ENCODE results near the gene U2SURP. TPM values are rescaled to one million over a fixed set of nuclear protein-coding genes. Genes with fewer than 3 reads are reported as not detected.

Gene U2SURP
- total and polyA plus RNA-seq, 10 of the 15 experiments (the other 5 are each of a cell fraction or from before 2014, with no cell fraction given) = 76.3 to 277 (median 150) TPM

GRCh38 chr3:142998439-142998838 is 2.9 kb upstream of the U2SURP start (continued):
- no peak for TF ChIP-seq ZBTB4 (CRISPR knock-in tag; IDR thresholded peaks at IDR 0.05)

- WGBS (ENCODE audit: insufficient coverage, insufficient replicate concordance, low lambda C conversion rate, missing lambda C conversion rate) = 81% methylated on average over 3 of the region's 4 CpGs
- Histone ChIP-seq H3K27ac (ENCODE audit: control insufficient read depth, insufficient read depth) (no peak overlapping the region), H3K27me3 (replicated peaks in 1 of 2; ENCODE audit: control insufficient read depth in 2 of 2, insufficient read depth in 2 of 2, low read length in 1 of 2) (no peaks in the 10 kb centered on the region), H3K36me3 (ENCODE audit: control insufficient read depth in 2 of 2, insufficient read depth in 2 of 2, low read length in 1 of 2) (no peaks in the 10 kb centered on the region), H3K9me3 (replicated peaks; ENCODE audit: control insufficient read depth, insufficient read depth, low read length) (no peaks in the 10 kb centered on the region), H2AFZ (ENCODE audit: control insufficient read depth, low read depth, low read length) (no peak overlapping the region), H3K4me3 (0 out of 2 replicates have a peak overlapping the region, but pooled peaks have one; percentile 88), H3K4me2 (ENCODE audit: control insufficient read depth, insufficient read depth) (peak overlapping the region; percentile 93), H3K79me2 (ENCODE audit: control insufficient read depth, insufficient read depth, low read length) (peaks cover 39% of the 10 kb centered on the region), H3K4me1 (ENCODE audit: control insufficient read depth, insufficient read depth, low read length) (no peaks in the 10 kb centered on the region), H4K20me1 (ENCODE audit: control insufficient read depth, insufficient read depth) (no peaks in the 10 kb centered on the region), H3K9ac (ENCODE audit: control insufficient read depth, insufficient read depth, low read length) (no peak overlapping the region)
- RAD21 ChIA-PET (ENCODE audit: unreplicated experiment) = interaction anchor here (1.4 kb wide), 1 partner anchor 12 kb away, joined by 3 read pairs; no protein-coding TSS in a partner anchor
- in situ Hi-C loops (cut with MboI) = no loop called here
- FAIRE-seq = peak; percentile 13
- BruUV-seq (replicated peaks) = no TSS peak
- DNase-seq (ENCODE audit: low read depth, low spot score) = no peak
- SMC1A ChIA-PET (ENCODE audit: uncharacterized antibody, unreplicated experiment) = interaction anchor here (1.2 to 3.0 kb wide), 2 partner anchors 8 to 9 kb away, joined by 3 to 16 read pairs; no protein-coding TSS in a partner anchor
- CTCF ChIA-PET = interaction anchor here (1.2 to 5.0 kb wide), 3 partner anchors 14 to 674 kb away, joined by 6 to 52 read pairs (median 8); no protein-coding TSS in a partner anchor
- ATAC-seq = no peak
- intact Hi-C loops (cut with micrococcal nuclease; ENCODE audit: unreplicated experiment) = loop anchor here (5.0 kb wide), 2 partner anchors 423 to 553 kb away; partner anchors contain the start of genes ATR and XRN1
- POLR2A ChIA-PET = interaction anchor here (0.6 to 3.9 kb wide), 2 partner anchors 11 to 164 kb away, joined by 3 to 21 read pairs; no protein-coding TSS in a partner anchor
- TF ChIP-seq TAF1 (IDR thresholded peaks at IDR 0.05; ENCODE audit: borderline replicate concordance, low read depth, low read length) = no peak
- TF ChIP-seq SIN3A (IDR thresholded peaks at IDR 0.05; ENCODE audit: low read depth, low read length) = no peak
- no peak for TF ChIP-seq USF2 (IDR thresholded peaks at IDR 0.05; ENCODE audit: borderline replicate concordance, low read depth, low read length)
- TF ChIP-seq SKIL (IDR thresholded peaks at IDR 0.05; ENCODE audit: low read depth, poor library complexity, severe bottlenecking) = no peak
- no peak for TF ChIP-seq NRF1 (conservative IDR thresholded peaks at IDR 0.05; ENCODE audit: low read depth, low read length)
- TF ChIP-seq BHLHE40 (IDR thresholded peaks at IDR 0.05; ENCODE audit: borderline replicate concordance in 1 of 2, low read depth in 2 of 2, low read length in 1 of 2) = no peak
Observed at GRCh38 chr3:142999881-143000280, 1.5 kb upstream of the U2SURP start.
